Measurements from ENCODE around the gene MCC. TPM values are rescaled to one million over a fixed set of nuclear protein-coding genes. Genes with fewer than 3 reads are reported as not detected.

The MCC gene
- total and polyA plus RNA-seq, 12 donors, result 1.8 to 12.6 (median 8.9) TPM

DNA sequence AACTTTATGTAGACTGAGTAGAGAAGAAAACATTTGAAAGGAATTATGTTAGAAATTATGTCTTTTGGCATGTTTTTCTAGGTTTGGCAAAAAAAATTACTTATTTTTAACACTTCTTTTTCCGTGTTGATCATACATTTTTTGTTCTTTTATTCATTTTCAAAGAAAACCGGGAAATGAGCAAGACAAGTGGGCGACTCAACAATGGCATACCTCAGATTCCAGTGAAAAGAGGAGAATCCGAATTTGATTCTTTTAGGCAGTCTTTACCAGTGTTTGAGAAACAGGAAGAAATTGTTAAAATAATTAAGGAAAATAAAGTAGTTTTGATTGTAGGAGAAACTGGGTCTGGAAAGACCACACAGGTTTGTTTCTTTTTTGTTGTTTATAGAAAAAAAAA is 38.2 kb upstream of the MCC start:
- H3K36me3 ChIP-seq (replicated peaks in 1 of 2), result no peaks in the 10 kb centered on the region
- H3K9me3 ChIP-seq (replicated peaks in 1 of 3), result peaks cover 0 to 6% (median 0%) of the 10 kb centered on the region in 3 donors
- H3K27me3 ChIP-seq, result no peaks in the 10 kb centered on the region
- TF ChIP-seq, protein P1, sequence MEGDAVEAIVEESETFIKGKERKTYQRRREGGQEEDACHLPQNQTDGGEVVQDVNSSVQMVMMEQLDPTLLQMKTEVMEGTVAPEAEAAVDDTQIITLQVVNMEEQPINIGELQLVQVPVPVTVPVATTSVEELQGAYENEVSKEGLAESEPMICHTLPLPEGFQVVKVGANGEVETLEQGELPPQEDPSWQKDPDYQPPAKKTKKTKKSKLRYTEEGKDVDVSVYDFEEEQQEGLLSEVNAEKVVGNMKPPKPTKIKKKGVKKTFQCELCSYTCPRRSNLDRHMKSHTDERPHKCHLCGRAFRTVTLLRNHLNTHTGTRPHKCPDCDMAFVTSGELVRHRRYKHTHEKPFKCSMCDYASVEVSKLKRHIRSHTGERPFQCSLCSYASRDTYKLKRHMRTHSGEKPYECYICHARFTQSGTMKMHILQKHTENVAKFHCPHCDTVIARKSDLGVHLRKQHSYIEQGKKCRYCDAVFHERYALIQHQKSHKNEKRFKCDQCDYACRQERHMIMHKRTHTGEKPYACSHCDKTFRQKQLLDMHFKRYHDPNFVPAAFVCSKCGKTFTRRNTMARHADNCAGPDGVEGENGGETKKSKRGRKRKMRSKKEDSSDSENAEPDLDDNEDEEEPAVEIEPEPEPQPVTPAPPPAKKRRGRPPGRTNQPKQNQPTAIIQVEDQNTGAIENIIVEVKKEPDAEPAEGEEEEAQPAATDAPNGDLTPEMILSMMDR (IDR thresholded peaks at IDR 0.05), result no peak
- TF ChIP-seq POLR2A (IDR thresholded peaks at IDR 0.05), result no peak
- H3K27ac ChIP-seq, result no peak overlapping the region
- DNase-seq, result no peak
- H3K4me3 ChIP-seq, result no peak overlapping the region
- peaks cover 4 to 48% of the 10 kb centered on the region in 2 donors for H3K4me1 ChIP-seq (replicated peaks in 1 of 2)
- intact Hi-C loops (cut with DNase I), result no loop called here
- 91 to 95% (median 93%) methylated on average over 4 of the region's 4 CpGs for WGBS, 4 donors

DNA sequence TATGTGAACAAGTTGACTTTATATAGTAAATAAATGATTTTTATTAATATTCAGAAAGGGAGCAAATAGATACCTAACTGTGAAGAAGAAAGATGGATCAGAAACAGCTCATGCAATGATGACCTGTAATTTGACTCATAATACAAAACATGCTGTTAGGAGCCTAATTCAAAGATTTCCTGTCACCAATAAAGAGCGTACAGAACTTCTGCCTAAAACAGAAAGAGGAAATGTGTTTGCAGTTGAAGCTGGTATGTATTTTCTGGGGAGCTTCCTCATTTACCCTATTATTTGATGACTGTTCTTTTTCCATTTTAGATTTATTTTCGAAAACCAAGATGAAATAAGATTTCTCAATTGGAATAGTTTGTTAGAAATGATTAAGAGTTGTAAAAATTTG is 36.7 kb upstream of the MCC start:
- Histone ChIP-seq H3K9me3 (replicated peaks in 1 of 3) (no peaks in the 10 kb centered on the region), H3K4me1 (replicated peaks in 1 of 2) (peaks cover 12 to 60% of the 10 kb centered on the region in 2 donors), H3K27ac (peak overlapping the region in 1 of 5 donors; percentile 24), H3K27me3 (no peaks in the 10 kb centered on the region), H3K4me3 (no peak overlapping the region), H3K36me3 (replicated peaks in 1 of 2) (no peaks in the 10 kb centered on the region)
- 69 to 80% (median 76%) methylated on average over 2 of the region's 2 CpGs for WGBS, 4 donors
- no peak for DNase-seq
- intact Hi-C loops (cut with DNase I), result no loop called here
- TF ChIP-seq POLR2A (IDR thresholded peaks at IDR 0.05), result no peak
- TF ChIP-seq, protein P1 (IDR thresholded peaks at IDR 0.05), result no peak

DNA sequence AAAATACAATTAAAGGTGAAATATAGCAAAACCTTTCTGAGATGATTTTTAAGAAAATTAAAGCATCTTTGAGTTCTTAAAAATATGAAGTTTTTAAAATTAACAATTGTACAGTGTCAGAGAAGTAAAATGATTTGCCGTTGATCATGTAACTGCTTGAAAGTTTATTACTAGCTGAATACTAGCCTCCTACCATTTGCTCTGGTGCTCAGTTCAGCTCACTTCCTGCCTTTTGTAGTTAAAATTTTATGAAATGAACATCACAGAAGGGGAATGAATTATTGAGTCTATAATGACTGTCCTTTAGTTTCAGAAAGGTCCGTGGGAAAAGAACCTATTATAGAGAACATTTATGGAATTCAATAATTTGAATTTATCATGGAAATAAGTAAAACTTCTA is 34.9 kb upstream of the MCC start:
- intact Hi-C loops (cut with DNase I), result no loop called here

DNA sequence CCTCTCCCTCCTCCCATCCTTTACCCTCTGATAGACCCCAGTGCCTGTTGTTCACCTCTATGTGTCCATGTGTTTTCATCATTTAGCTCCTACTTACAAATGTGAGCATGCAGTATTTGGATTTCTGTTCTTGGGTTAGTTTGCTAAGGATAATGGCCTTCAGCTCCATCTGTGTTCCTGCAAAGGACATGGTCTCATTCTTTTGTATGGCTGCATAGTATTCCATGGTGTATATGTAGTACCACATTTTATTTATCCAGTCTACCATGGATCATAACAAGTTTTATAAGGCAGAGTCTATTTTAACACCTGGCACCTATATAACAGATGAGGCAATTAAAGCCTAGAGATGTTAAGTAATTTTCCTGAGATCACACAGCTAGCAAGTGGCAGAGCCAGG is 32.6 kb upstream of the MCC start:
- no peak overlapping the region for H3K4me3 ChIP-seq
- TF ChIP-seq, protein P1 (IDR thresholded peaks at IDR 0.05), result no peak
- TF ChIP-seq POLR2A (IDR thresholded peaks at IDR 0.05), result no peak
- H3K27ac ChIP-seq, result peak overlapping the region in 2 of 5 donors; percentile 45 to 58
- intact Hi-C loops (cut with DNase I), result no loop called here
- H3K9me3 ChIP-seq (replicated peaks in 1 of 3), result no peaks in the 10 kb centered on the region
- H3K36me3 ChIP-seq (replicated peaks in 1 of 2), result no peaks in the 10 kb centered on the region
- DNase-seq, result no peak
- no peaks in the 10 kb centered on the region for H3K27me3 ChIP-seq
- H3K4me1 ChIP-seq (replicated peaks in 1 of 2), result peaks cover 12 to 70% of the 10 kb centered on the region in 2 donors

More for the DNA sequence above, 34.9 kb upstream of the MCC start:
- Histone ChIP-seq H3K27me3 (no peaks in the 10 kb centered on the region), H3K27ac (no peak overlapping the region), H3K36me3 (replicated peaks in 1 of 2) (no peaks in the 10 kb centered on the region), H3K9me3 (replicated peaks in 1 of 3) (no peaks in the 10 kb centered on the region), H3K4me3 (no peak overlapping the region), H3K4me1 (replicated peaks in 1 of 2) (peaks cover 12 to 66% of the 10 kb centered on the region in 2 donors)
- TF ChIP-seq, protein P1 (IDR thresholded peaks at IDR 0.05), result no peak
- TF ChIP-seq POLR2A (IDR thresholded peaks at IDR 0.05), result no peak
- no peak for DNase-seq
- 83 to 88% (median 86%) methylated on average over 2 of the region's 2 CpGs for WGBS, 4 donors
